Measurements from ENCODE around the gene RANBP3L. TPM values are rescaled to one million over a fixed set of nuclear protein-coding genes. Genes with fewer than 3 reads are reported as not detected.

The RANBP3L gene
- polyA plus RNA-seq, 1 donor from 2014 or later, result 2.5 TPM

DNA sequence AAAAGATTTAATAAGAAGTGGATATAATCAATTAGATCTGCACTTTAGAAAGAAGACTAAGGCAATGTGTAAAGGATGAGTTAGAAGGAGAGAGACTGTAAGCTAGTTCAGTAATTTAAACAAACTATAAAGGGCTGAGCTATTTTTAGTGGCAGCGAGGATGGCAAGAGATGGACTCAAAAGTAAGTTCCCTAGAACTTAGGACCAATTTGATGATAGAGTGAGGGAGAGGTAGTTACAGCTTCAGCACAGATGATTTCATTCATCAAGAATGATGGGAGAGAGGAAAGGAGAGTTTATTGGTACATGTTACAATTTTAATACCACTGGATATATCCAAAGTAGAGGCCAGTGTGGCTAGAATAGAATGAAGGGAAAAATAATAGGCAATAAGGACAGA lies 79.1 kb downstream of the RANBP3L start:
- peaks cover 15% of the 10 kb centered on the region for H3K36me3 ChIP-seq (ENCODE audit: insufficient read depth, low read length)
- H3K27me3 ChIP-seq (ENCODE audit: insufficient read depth, low read depth, low read length), result no peaks in the 10 kb centered on the region
- H3K9ac ChIP-seq (ENCODE audit: low read length), result no peak overlapping the region
- H3K4me2 ChIP-seq (ENCODE audit: low read length), result no peak overlapping the region
- no peaks in the 10 kb centered on the region for H4K20me1 ChIP-seq (ENCODE audit: insufficient read depth)
- no peak overlapping the region for H2AFZ ChIP-seq (ENCODE audit: low read depth, low read length)
- H3K27ac ChIP-seq (ENCODE audit: low read length), result no peak overlapping the region
- H3K79me2 ChIP-seq (replicated peaks; ENCODE audit: insufficient read depth, low read length), result no peaks in the 10 kb centered on the region
- H3F3A ChIP-seq (ENCODE audit: insufficient read depth, low read length, poor library complexity, severe bottlenecking), result no peaks in the 10 kb centered on the region
- H3K4me3 ChIP-seq (ENCODE audit: low read length), result no peak overlapping the region
- no peak for TF ChIP-seq REST (IDR thresholded peaks at IDR 0.05; ENCODE audit: borderline replicate concordance)
- TF ChIP-seq CTCF (IDR thresholded peaks at IDR 0.05; ENCODE audit: poor library complexity, severe bottlenecking), result no peak
- no peak for TF ChIP-seq EP300 (conservative IDR thresholded peaks at IDR 0.05; ENCODE audit: poor library complexity, severe bottlenecking)
- TF ChIP-seq TAF1 (IDR thresholded peaks at IDR 0.05; ENCODE audit: low read depth), result no peak
- TF ChIP-seq EZH2 (IDR thresholded peaks at IDR 0.05; ENCODE audit: borderline replicate concordance, insufficient read depth, low read length, poor library complexity, severe bottlenecking), result no peak
- TF ChIP-seq MXI1 (conservative IDR thresholded peaks at IDR 0.05; ENCODE audit: poor library complexity, severe bottlenecking), result no peak
- no peak for TF ChIP-seq POLR2AphosphoS5 (IDR thresholded peaks at IDR 0.05)
- TF ChIP-seq RAD21 (conservative IDR thresholded peaks at IDR 0.05), result no peak
- TF ChIP-seq SMC3 (conservative IDR thresholded peaks at IDR 0.05; ENCODE audit: poor library complexity), result no peak
- H3K9me2 ChIP-seq (ENCODE audit: insufficient read depth, low read length), result no peaks in the 10 kb centered on the region
- H3K9me3 ChIP-seq (ENCODE audit: low read length), result no peaks in the 10 kb centered on the region

- Histone ChIP-seq H3F3A (ENCODE audit: insufficient read depth, low read length, poor library complexity, severe bottlenecking) (no peaks in the 10 kb centered on the region), H3K36me3 (ENCODE audit: insufficient read depth, low read length) (peaks cover 9% of the 10 kb centered on the region), H3K4me3 (ENCODE audit: low read length) (no peak overlapping the region), H3K9me3 (ENCODE audit: low read length) (no peaks in the 10 kb centered on the region), H4K20me1 (ENCODE audit: insufficient read depth) (no peaks in the 10 kb centered on the region), H3K4me2 (ENCODE audit: low read length) (no peak overlapping the region), H3K27me3 (ENCODE audit: insufficient read depth, low read depth, low read length) (no peaks in the 10 kb centered on the region), H3K9me2 (ENCODE audit: insufficient read depth, low read length) (no peaks in the 10 kb centered on the region), H3K9ac (ENCODE audit: low read length) (no peak overlapping the region), H3K27ac (ENCODE audit: low read length) (no peak overlapping the region), H2AFZ (ENCODE audit: low read depth, low read length) (no peak overlapping the region), H3K79me2 (replicated peaks; ENCODE audit: insufficient read depth, low read length) (no peaks in the 10 kb centered on the region)
- TF ChIP-seq CTCF (IDR thresholded peaks at IDR 0.05; ENCODE audit: poor library complexity, severe bottlenecking) (no peak), MXI1 (conservative IDR thresholded peaks at IDR 0.05; ENCODE audit: poor library complexity, severe bottlenecking) (no peak), SMC3 (conservative IDR thresholded peaks at IDR 0.05; ENCODE audit: poor library complexity) (no peak), RAD21 (conservative IDR thresholded peaks at IDR 0.05) (no peak), REST (IDR thresholded peaks at IDR 0.05; ENCODE audit: borderline replicate concordance) (no peak), TAF1 (IDR thresholded peaks at IDR 0.05; ENCODE audit: low read depth) (no peak), EZH2 (IDR thresholded peaks at IDR 0.05; ENCODE audit: borderline replicate concordance, insufficient read depth, low read length, poor library complexity, severe bottlenecking) (no peak), POLR2AphosphoS5 (IDR thresholded peaks at IDR 0.05) (no peak), EP300 (conservative IDR thresholded peaks at IDR 0.05; ENCODE audit: poor library complexity, severe bottlenecking) (no peak)
Observed at GRCh38 chr5:36217988-36218387, 83.7 kb downstream of the RANBP3L start.
